Measurements from ENCODE around the gene ARHGEF38.

The ARHGEF38 gene

DNA sequence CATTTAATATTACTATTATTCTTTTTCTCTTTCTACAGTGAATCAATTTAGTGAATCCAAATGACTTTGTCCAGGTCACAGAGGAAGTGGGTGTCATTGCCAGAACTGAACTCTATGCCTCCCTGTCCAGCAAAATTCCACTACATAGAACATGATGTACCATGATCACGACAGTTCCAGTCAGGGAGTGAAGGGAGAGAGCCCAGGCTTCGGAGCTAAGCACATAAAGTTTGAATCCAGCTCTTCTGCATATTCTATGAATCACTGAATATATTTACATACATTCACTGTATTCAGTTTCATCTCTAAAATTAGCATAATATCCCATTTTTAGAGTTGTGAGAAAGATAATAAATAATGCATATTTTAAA lies 17.4 kb downstream of the ARHGEF38 start:
- H3K36me3 ChIP-seq (ENCODE audit: control insufficient read depth in 2 of 2, insufficient read depth in 1 of 2, low read length in 2 of 2) = no peaks in the 10 kb centered on the region
- no peak overlapping the region for H3K4me3 ChIP-seq (ENCODE audit: low read depth, low read length)
- ChIA-PET POLR2A (no interaction called here), CTCF (no interaction called here)
- H3K4me1 ChIP-seq (ENCODE audit: control insufficient read depth, insufficient read depth, low read length) = no peaks in the 10 kb centered on the region
- H3K27ac ChIP-seq (ENCODE audit: extremely low read depth, low read depth, low read length) = no peak overlapping the region
- no peaks in the 10 kb centered on the region for H3K9me3 ChIP-seq (ENCODE audit: control insufficient read depth, insufficient read depth, low read depth, low read length)
- TF ChIP-seq ZNF514 (tag by site-specific recombination; IDR thresholded peaks at IDR 0.05) (no peak), ZNF776 (tag by site-specific recombination; IDR thresholded peaks at IDR 0.05; ENCODE audit: borderline replicate concordance) (no peak), HOXC10 (CRISPR knock-in tag; IDR thresholded peaks at IDR 0.05) (no peak), ZNF10 (tag by site-specific recombination; IDR thresholded peaks at IDR 0.05) (no peak), ZSCAN23 (tag by site-specific recombination; IDR thresholded peaks at IDR 0.05) (no peak), ZNF23 (tag by site-specific recombination; IDR thresholded peaks at IDR 0.05; ENCODE audit: borderline replicate concordance) (no peak)

DNA sequence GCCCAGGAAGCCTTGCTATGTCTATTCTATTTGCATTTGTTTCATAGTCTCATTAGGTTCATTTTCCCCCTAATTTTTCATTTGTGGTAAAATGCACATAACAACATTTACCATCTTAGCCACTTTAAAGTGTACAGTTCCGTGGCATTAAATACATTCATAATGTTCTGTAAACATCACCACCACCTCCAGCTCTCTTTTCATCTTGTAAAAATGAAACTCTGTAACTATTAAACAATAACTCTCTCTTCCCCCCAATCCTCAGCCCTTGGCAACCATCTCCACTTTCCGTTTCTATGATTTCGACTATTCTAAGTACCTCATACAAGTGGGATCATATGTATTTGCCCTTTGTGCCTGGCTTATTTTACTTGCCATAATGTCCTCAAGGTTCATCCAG lies 19.9 kb downstream of the ARHGEF38 start:
- TF ChIP-seq REPIN1 (tag by site-specific recombination; IDR thresholded peaks at IDR 0.05; ENCODE audit: low read depth) (no peak), ZNF555 (tag by site-specific recombination; conservative IDR thresholded peaks at IDR 0.05) (no peak), ZFP37 (tag by site-specific recombination; IDR thresholded peaks at IDR 0.05) (no peak), ZNF2 (tag by site-specific recombination; IDR thresholded peaks at IDR 0.05) (no peak), ZNF610 (tag by site-specific recombination; IDR thresholded peaks at IDR 0.05; ENCODE audit: borderline replicate concordance) (no peak), ZBTB1 (tag by site-specific recombination; IDR thresholded peaks at IDR 0.05) (no peak), ZNF777 (tag by site-specific recombination; IDR thresholded peaks at IDR 0.05; ENCODE audit: borderline replicate concordance) (no peak), ZNF354C (tag by site-specific recombination; IDR thresholded peaks at IDR 0.05; ENCODE audit: borderline replicate concordance, low read depth) (no peak), ZFHX2 (tag by site-specific recombination; conservative IDR thresholded peaks at IDR 0.05) (no peak), ZBTB48 (tag by site-specific recombination; IDR thresholded peaks at IDR 0.05) (no peak), SP7 (tag by site-specific recombination; IDR thresholded peaks at IDR 0.05) (no peak), ZNF416 (tag by site-specific recombination; IDR thresholded peaks at IDR 0.05) (no peak), ATF2 (tag by site-specific recombination; IDR thresholded peaks at IDR 0.05; ENCODE audit: low read depth) (no peak), ZNF623 (tag by site-specific recombination; IDR thresholded peaks at IDR 0.05) (no peak), ZSCAN16 (tag by site-specific recombination; IDR thresholded peaks at IDR 0.05) (no peak)
- TF ChIP-seq, protein P1, sequence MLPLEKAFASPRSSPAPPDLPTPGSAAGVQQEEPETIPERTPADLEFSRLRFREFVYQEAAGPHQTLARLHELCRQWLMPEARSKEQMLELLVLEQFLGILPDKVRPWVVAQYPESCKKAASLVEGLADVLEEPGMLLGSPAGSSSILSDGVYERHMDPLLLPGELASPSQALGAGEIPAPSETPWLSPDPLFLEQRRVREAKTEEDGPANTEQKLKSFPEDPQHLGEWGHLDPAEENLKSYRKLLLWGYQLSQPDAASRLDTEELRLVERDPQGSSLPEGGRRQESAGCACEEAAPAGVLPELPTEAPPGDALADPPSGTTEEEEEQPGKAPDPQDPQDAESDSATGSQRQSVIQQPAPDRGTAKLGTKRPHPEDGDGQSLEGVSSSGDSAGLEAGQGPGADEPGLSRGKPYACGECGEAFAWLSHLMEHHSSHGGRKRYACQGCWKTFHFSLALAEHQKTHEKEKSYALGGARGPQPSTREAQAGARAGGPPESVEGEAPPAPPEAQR (tag by site-specific recombination; IDR thresholded peaks at IDR 0.05) = no peak
- TF ChIP-seq, protein P2, sequence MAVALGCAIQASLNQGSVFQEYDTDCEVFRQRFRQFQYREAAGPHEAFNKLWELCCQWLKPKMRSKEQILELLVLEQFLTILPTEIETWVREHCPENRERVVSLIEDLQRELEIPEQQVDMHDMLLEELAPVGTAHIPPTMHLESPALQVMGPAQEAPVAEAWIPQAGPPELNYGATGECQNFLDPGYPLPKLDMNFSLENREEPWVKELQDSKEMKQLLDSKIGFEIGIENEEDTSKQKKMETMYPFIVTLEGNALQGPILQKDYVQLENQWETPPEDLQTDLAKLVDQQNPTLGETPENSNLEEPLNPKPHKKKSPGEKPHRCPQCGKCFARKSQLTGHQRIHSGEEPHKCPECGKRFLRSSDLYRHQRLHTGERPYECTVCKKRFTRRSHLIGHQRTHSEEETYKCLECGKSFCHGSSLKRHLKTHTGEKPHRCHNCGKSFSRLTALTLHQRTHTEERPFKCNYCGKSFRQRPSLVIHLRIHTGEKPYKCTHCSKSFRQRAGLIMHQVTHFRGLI (tag by site-specific recombination; IDR thresholded peaks at IDR 0.05) = no peak
- no peak overlapping the region for H3K27ac ChIP-seq (ENCODE audit: extremely low read depth, low read depth, low read length)
- POLR2A ChIA-PET = no interaction called here
- CTCF ChIA-PET = no interaction called here
- H3K4me1 ChIP-seq (ENCODE audit: control insufficient read depth, insufficient read depth, low read length) = no peaks in the 10 kb centered on the region
- H3K36me3 ChIP-seq (ENCODE audit: control insufficient read depth in 2 of 2, insufficient read depth in 1 of 2, low read length in 2 of 2) = no peaks in the 10 kb centered on the region
- H3K9me3 ChIP-seq (ENCODE audit: control insufficient read depth, insufficient read depth, low read depth, low read length) = no peaks in the 10 kb centered on the region
- no peak overlapping the region for H3K4me3 ChIP-seq (ENCODE audit: low read depth, low read length)

Data from HEK293 (cell line).